H1 (cell line): ENCODE measurements around the gene PLCL2. TPM values are rescaled to one million over a fixed set of nuclear protein-coding genes. Genes with fewer than 3 reads are reported as not detected.

Experiments used
- FOSL1 ChIP-seq: IDR thresholded peaks from 2 replicates; pipeline ENCODE4 v1.6.1; 2011; ENCODE audit warnings: mild to moderate bottlenecking, low read depth, low read length, moderate library complexity; ENCODE audit not compliant: insufficient read depth
- GABPA ChIP-seq: IDR thresholded peaks from 2 replicates; pipeline ENCODE4 v1.6.1; 2011; ENCODE audit warnings: mild to moderate bottlenecking, low read length, moderate library complexity, borderline replicate concordance; ENCODE audit not compliant: insufficient read depth
- HDAC2 ChIP-seq, 2 experiments: fragments of 300-600 bp in 1 of 2; sonication (generic) in 1 of 2; IDR thresholded peaks; 2 replicates each; pipeline ENCODE4 v1.6.1; 2011 to 2012; ENCODE audit warnings: low read depth in 2 of 2, low read length in 2 of 2, mild to moderate bottlenecking in 2 of 2, moderate library complexity in 2 of 2, borderline replicate concordance in 1 of 2, inconsistent platforms in 1 of 2
- KDM1A ChIP-seq: fragments of 200-600, 300-600 bp; sonication (generic); IDR thresholded peaks from 2 replicates; pipeline ENCODE4 v1.7.1; 2016; ENCODE audit warnings: mild to moderate bottlenecking, low read length, borderline replicate concordance
- RNF2 ChIP-seq: fragments of 200-900, 300-1000 bp; sonication (generic); IDR thresholded peaks from 2 replicates; pipeline ENCODE4 v1.7.1; 2016; ENCODE audit warnings: borderline replicate concordance, low read depth, mild to moderate bottlenecking, antibody characterized with exemption, low read length; ENCODE audit not compliant: poor library complexity, severe bottlenecking; ENCODE audit errors: missing control alignments
- SIN3A ChIP-seq, 2 experiments: IDR thresholded peaks in 1 of 2; conservative IDR thresholded peaks in 1 of 2; 2 replicates each; pipeline ENCODE4 v1.6.1; 2011 to 2012; ENCODE audit warnings: low read length in 2 of 2, improper control_type of control experiment in 1 of 2, low read depth in 1 of 2, mild to moderate bottlenecking in 1 of 2
- polyA plus RNA-seq, 7 experiments: library from polyadenylated mRNA; depleted of rRNA in 3 of 7; stranded (reverse) in 5 of 7; unstranded in 2 of 7; fragments of >200 nt in 5 of 7; fragments of 200-250 nt in 2 of 7; gene quantifications; 1 replicate in 5 of 7; 2 replicates in 1 of 7; 4 replicates in 1 of 7; pipeline versions ENCODE4 v1.2.1 to v1.2.3, GENCODE V29; 2011 to 2013; ENCODE audit warnings: missing spikeins in 2 of 7, mixed read lengths in 2 of 7
- total RNA-seq: library from RNA; stranded (reverse); fragmentation: NEBNext Ultra II Directional; extraction: Animal tissue kit (Norgen Biotek cat#: 25700); gene quantifications from 2 replicates; pipeline ENCODE4 v1.2.1, GENCODE V29; 2021

PLCL2 gene
- total and polyA plus RNA-seq, 2 of the 8 experiments (the other 6 are each of a cell fraction or from before 2014, with no cell fraction given): 3.5 to 6.8 TPM

- TF ChIP-seq HDAC2 (IDR thresholded peaks at IDR 0.05; ENCODE audit: borderline replicate concordance in 1 of 2, low read depth in 2 of 2, low read length in 2 of 2): no peak
- no peak for TF ChIP-seq KDM1A
- TF ChIP-seq SIN3A (conservative IDR thresholded peaks at IDR 0.05 in 1 of 2, IDR thresholded peaks at IDR 0.05 in 1 of 2; ENCODE audit: low read depth in 1 of 2, low read length in 2 of 2): no peak
- TF ChIP-seq RNF2: no peak
- no peak for TF ChIP-seq GABPA
- no peak for TF ChIP-seq FOSL1
These were observed 148.9 kb downstream of the PLCL2 start (continued) for GRCh38 chr3:17033516-17034168.
